HG03521 (cell line): Measurements from ENCODE around the gene DOLPP1.
"Not testable (repeated sequence)": the region's sequence is repeated elsewhere in the genome, so short reads cannot be mapped to it uniquely, and the experiment has no call there.

Experiments
- ATAC-seq: cut with Tn5 transposase; IDR thresholded peaks from one replicate; pipeline ENCODE4 v1.9.1; 2021; ENCODE audit warnings: mild to moderate bottlenecking, moderate library complexity; ENCODE audit not compliant: unreplicated experiment

The DOLPP1 gene, protein sequence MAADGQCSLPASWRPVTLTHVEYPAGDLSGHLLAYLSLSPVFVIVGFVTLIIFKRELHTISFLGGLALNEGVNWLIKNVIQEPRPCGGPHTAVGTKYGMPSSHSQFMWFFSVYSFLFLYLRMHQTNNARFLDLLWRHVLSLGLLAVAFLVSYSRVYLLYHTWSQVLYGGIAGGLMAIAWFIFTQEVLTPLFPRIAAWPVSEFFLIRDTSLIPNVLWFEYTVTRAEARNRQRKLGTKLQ

GRCh38 chr9:129080601-129081387 is at the start of gene DOLPP1:
Gene DOLPP1, plus strand, starts transcription at chr9:129081111. Its CDS starts 21 bp downstream, at chr9:129081132.
- peak; percentile 94 for ATAC-seq

- ATAC-seq: no peak
Observed at GRCh38 chr9:129031514-129031913, 49.4 kb upstream of the DOLPP1 start.

DNA sequence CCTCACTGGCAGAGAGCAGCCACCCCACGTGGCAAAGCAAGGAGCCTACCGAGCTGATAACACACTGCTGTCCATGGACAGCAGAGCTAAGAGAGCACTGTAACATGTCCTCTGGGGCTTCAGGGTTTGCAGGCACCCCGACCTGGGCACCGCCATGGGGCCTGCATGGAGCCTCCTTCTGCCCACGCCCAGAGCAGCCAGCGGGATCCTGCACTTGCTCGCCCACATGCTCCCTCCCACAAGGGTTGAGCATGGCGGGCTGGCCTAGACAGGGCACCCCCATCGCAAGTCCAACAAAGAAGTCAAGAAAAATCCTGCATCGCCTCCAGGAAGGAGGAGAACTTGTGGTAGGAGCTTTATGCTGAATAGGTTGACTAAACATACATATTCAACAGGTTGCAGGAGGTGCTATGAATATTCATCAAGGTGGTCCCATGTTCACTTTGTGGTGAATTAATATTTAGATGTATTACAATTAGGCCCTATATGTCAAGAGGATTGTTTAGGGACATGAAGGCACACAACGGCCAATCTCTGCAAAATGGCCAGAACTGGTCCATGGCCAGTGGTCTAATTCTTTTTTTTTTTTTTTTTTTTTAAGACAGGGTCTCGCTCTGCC is 48.3 kb upstream of the DOLPP1 start:
- ATAC-seq: no peak

- no peak for ATAC-seq
Observed at GRCh38 chr9:129033216-129033615, 47.7 kb upstream of the DOLPP1 start.

GRCh38 chr9:129035838-129036237 is 45.1 kb upstream of the DOLPP1 start:
- ATAC-seq: not testable (repeated sequence)

GRCh38 chr9:129036241-129036922 is 44.5 kb upstream of the DOLPP1 start, which contains the start of gene MIGA2:
Gene MIGA2, plus strand, starts transcription at chr9:129036626. Its CDS starts 3,969 bp downstream, at chr9:129040595.
- peak; percentile 96 for ATAC-seq

DNA sequence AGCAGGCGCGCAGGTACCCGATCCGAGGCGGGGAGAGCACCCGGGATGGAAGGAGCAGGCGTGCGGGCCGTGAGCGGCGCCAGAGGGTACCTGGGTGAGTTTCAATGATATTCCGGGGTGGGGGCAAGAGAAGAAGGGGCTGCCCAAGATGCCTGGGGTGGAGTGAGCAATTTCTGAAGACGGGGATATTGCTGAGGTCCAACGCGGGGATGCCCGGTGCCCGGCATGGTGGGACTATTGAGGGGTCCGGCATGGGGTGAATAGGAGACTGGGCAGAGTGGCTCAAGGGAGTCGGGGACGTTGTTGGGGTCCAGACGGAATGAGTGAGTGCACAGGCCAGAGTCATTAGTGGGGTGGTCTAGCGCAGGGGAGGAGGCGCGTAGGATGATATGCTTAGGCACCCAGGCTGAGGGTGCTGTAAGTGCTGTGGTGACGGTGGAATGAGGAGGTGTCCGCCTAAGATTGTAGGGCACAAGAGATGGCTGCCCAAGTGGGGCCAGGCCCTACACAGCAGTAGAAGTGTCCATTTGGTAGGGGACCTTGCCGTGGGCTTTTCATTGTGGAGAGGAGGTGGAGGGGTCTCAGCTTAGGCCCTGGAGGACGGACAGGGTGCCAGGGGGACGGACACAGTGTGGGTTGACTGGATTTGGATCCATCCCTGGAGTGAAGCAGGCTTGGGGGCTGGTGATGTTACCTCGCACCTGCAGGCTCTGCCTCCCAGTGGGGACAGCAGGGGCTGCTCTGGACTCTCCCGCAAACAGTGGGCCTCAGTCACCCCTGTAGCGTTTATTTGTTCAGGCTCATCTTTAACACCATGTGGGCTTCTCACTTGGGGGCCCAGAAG is 43.8 kb upstream of the DOLPP1 start:
- ATAC-seq: no peak

GRCh38 chr9:129037767-129038098 is 43.2 kb upstream of the DOLPP1 start:
- ATAC-seq: no peak

GRCh38 chr9:129038109-129038852 is 42.6 kb upstream of the DOLPP1 start:
- ATAC-seq: no peak

GRCh38 chr9:129040113-129040643 is 40.7 kb upstream of the DOLPP1 start:
- no peak for ATAC-seq

- no peak for ATAC-seq
Observed at GRCh38 chr9:129042016-129042415, 38.9 kb upstream of the DOLPP1 start.

GRCh38 chr9:129052592-129052991 is 28.3 kb upstream of the DOLPP1 start:
- ATAC-seq: no peak

- no peak for ATAC-seq
Observed at GRCh38 chr9:129053020-129053419, 27.9 kb upstream of the DOLPP1 start.

GRCh38 chr9:129054163-129054851 is 26.6 kb upstream of the DOLPP1 start:
- no peak for ATAC-seq

DNA sequence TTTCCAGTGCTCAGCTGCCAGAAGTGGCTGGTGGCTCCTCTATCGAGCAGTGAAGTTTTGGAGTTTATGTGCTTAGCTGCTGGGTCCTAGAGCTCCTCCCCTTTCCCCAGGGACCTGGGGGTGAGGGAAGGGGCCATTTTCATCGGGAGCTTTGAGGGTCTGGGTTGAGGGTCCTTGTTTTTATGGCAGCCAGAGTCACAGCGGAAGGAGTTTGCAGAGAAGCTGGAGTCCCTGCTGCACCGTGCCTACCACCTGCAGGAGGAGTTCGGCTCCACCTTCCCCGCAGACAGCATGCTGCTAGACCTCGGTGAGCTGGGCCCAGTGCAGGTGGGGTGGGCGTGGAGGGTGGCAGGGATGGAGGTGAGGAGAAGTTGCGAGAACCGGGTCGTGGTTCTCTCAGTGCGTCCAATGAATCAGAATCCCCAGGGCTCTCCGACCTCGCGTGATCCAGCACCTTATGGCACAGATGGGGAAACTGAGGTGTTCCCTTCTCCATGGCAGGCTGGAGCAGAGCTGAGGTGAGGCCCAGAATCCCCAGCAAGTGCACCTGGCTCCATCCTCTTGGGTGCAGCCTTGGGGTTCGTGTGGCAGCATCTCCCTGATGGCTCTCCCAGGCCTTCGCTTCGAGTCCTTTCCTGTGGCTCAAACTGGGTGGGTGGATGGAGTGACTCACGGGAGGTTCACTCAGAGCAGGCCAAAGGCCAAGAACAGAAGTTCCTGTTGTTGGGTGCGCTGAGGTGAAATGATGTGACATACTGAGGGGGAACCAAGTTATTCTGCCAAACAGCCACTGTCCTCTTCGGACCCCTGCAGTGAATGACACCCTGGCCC is 21.7 kb upstream of the DOLPP1 start:
- no peak for ATAC-seq

DNA sequence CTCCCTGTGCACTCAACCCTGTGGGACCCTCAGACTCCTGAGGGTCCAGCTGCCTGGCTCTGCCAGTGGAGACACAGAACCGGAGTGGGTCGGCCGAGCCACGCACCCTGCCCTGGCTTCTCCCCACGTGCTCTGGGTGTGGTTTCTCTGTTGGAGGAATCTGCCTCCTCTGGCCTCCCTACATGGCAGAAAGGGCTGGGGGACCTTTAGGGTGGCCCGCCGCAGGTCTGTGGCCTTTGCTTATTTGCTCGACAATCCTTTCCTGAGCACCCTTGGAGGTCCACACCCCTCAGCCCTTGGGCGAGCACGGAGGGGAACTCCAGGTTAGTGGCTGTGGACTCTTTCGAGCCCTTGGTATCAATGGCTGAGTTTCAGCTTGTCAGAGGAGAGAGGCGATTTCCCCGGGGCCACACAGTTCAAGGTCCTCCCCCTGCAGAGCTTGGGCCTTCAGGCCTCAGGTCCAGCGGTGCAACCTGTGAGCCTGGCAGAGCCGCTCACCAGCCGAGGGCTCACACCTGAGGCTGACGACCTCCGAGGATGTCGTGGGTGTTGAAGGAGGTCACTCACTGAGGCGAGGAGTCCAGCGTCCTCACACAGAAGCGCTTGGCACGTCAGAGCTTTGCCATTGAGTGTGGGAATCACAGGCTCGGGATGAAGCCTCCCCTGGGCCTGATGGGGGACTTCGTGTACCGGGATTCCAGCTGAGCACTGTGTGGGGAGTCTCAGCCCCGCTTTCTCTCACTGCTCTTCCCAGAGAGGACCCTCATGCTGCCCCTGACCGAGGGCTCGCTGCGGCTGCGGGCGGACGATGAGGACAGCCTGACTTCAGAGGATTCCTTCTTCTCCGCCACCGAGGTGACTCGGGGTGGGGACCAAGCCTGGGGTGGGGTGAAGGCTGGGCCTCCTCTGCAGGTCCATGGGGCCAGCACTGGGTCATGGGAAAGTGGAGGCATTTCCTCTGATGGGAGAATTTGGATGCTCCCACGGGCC is 20.8 kb upstream of the DOLPP1 start:
- no peak for ATAC-seq

DNA sequence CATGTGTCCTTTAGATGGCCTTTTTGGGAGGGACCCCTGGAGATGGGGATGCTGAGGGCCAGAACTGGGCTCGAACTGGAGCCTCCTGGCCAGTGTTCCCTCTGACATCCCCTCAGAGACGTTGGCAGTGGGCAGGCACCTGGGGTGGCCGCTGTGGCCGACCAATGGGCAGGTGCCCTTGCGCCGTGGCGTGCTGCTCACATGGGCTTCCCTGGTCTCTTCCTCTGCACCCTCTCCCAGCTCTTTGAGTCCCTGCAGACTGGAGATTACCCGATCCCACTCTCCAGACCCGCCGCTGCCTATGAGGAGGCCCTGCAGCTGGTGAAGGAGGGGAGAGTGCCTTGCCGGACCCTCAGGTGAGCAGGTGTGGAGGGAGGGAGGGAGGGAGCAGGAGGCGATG is 19.9 kb upstream of the DOLPP1 start:
- ATAC-seq: no peak
